ENCODE data around the gene DLL1.

Gene DLL1

GRCh38 chr6:170282512-170283158 is 8.2 kb downstream of the DLL1 start:
- no CpG with 5 or more reads among the region's 28 CpGs for WGBS (ENCODE audit: insufficient coverage, insufficient read length)
- H3K27me3 ChIP-seq (ENCODE audit: control insufficient read depth, insufficient read depth, low read length), result peaks cover 12% of the 10 kb centered on the region
- H3K4me1 ChIP-seq (ENCODE audit: control insufficient read depth, insufficient read depth, low read length), result peaks cover 6% of the 10 kb centered on the region

GRCh38 chr6:170281331-170282292 is 9.3 kb downstream of the DLL1 start:
- no peaks in the 10 kb centered on the region for H3K9me3 ChIP-seq (ENCODE audit: control insufficient read depth, insufficient read depth, low read length)

More at GRCh38 chr6:170282512-170283158, 8.2 kb downstream of the DLL1 start:
- H3K27ac ChIP-seq (ENCODE audit: low read length), result no peak overlapping the region
- H3K9me3 ChIP-seq (ENCODE audit: control insufficient read depth, insufficient read depth, low read length), result no peaks in the 10 kb centered on the region
- no peaks in the 10 kb centered on the region for H3K36me3 ChIP-seq (ENCODE audit: control insufficient read depth, insufficient read depth, low read length)
- DNase-seq (ENCODE audit: low read depth, low spot score), result no peak
- no peak overlapping the region for H3K4me3 ChIP-seq (ENCODE audit: low read length)

GRCh38 chr6:170280689-170281045 is 10.2 kb downstream of the DLL1 start:
- Histone ChIP-seq H3K27ac (ENCODE audit: low read length) (no peak overlapping the region), H3K36me3 (ENCODE audit: control insufficient read depth, insufficient read depth, low read length) (no peaks in the 10 kb centered on the region), H3K4me1 (ENCODE audit: control insufficient read depth, insufficient read depth, low read length) (peaks cover 1% of the 10 kb centered on the region; the same call in 1 of the 2 replicates), H3K27me3 (ENCODE audit: control insufficient read depth, insufficient read depth, low read length) (no peaks in the 10 kb centered on the region), H3K9me3 (ENCODE audit: control insufficient read depth, insufficient read depth, low read length) (no peaks in the 10 kb centered on the region), H3K4me3 (ENCODE audit: low read length) (no peak overlapping the region)
- no CpG with 5 or more reads among the region's 23 CpGs for WGBS (ENCODE audit: insufficient coverage, insufficient read length)
- no peak for DNase-seq (ENCODE audit: low read depth, low spot score)

More at GRCh38 chr6:170281331-170282292, 9.3 kb downstream of the DLL1 start:
- WGBS (ENCODE audit: insufficient coverage, insufficient read length), result no CpG with 5 or more reads among the region's 48 CpGs
- H3K4me1 ChIP-seq (ENCODE audit: control insufficient read depth, insufficient read depth, low read length), result peaks cover 4% of the 10 kb centered on the region
- peaks cover 2% of the 10 kb centered on the region; the same call in 1 of the 2 replicates for H3K27me3 ChIP-seq (ENCODE audit: control insufficient read depth, insufficient read depth, low read length)
- H3K4me3 ChIP-seq (ENCODE audit: low read length), result no peak overlapping the region
- no peak for DNase-seq (ENCODE audit: low read depth, low spot score)
- no peak overlapping the region for H3K27ac ChIP-seq (ENCODE audit: low read length)
- H3K36me3 ChIP-seq (ENCODE audit: control insufficient read depth, insufficient read depth, low read length), result no peaks in the 10 kb centered on the region

- no peak for DNase-seq (ENCODE audit: low read depth, low spot score)
- Histone ChIP-seq H3K27me3 (ENCODE audit: control insufficient read depth, insufficient read depth, low read length) (no peaks in the 10 kb centered on the region), H3K27ac (ENCODE audit: low read length) (no peak overlapping the region), H3K4me3 (ENCODE audit: low read length) (no peak overlapping the region), H3K4me1 (ENCODE audit: control insufficient read depth, insufficient read depth, low read length) (peaks cover 1% of the 10 kb centered on the region; the same call in 1 of the 2 replicates), H3K9me3 (ENCODE audit: control insufficient read depth, insufficient read depth, low read length) (no peaks in the 10 kb centered on the region), H3K36me3 (ENCODE audit: control insufficient read depth, insufficient read depth, low read length) (no peaks in the 10 kb centered on the region)
- WGBS (ENCODE audit: insufficient coverage, insufficient read length), result no CpG with 5 or more reads among the region's 36 CpGs
These were observed 10.7 kb downstream of the DLL1 start for GRCh38 chr6:170279977-170280688.

- H3K4me1 ChIP-seq (ENCODE audit: control insufficient read depth, insufficient read depth, low read length), result peaks cover 1% of the 10 kb centered on the region; the same call in 1 of the 2 replicates
- no CpG with 5 or more reads among the region's 8 CpGs for WGBS (ENCODE audit: insufficient coverage, insufficient read length)
- no peak overlapping the region for H3K4me3 ChIP-seq (ENCODE audit: low read length)
- H3K27ac ChIP-seq (ENCODE audit: low read length), result no peak overlapping the region
- no peaks in the 10 kb centered on the region for H3K27me3 ChIP-seq (ENCODE audit: control insufficient read depth, insufficient read depth, low read length)
- H3K9me3 ChIP-seq (ENCODE audit: control insufficient read depth, insufficient read depth, low read length), result no peaks in the 10 kb centered on the region
- DNase-seq (ENCODE audit: low read depth, low spot score), result no peak
- no peaks in the 10 kb centered on the region for H3K36me3 ChIP-seq (ENCODE audit: control insufficient read depth, insufficient read depth, low read length)
These were observed 11.5 kb downstream of the DLL1 start for GRCh38 chr6:170279426-170279825.

- no peaks in the 10 kb centered on the region for H3K36me3 ChIP-seq (ENCODE audit: control insufficient read depth, insufficient read depth, low read length)
- peaks cover 1% of the 10 kb centered on the region; the same call in 1 of the 2 replicates for H3K4me1 ChIP-seq (ENCODE audit: control insufficient read depth, insufficient read depth, low read length)
- H3K27me3 ChIP-seq (ENCODE audit: control insufficient read depth, insufficient read depth, low read length), result no peaks in the 10 kb centered on the region
- no peak overlapping the region for H3K4me3 ChIP-seq (ENCODE audit: low read length)
- H3K27ac ChIP-seq (ENCODE audit: low read length), result no peak overlapping the region
- no peak for DNase-seq (ENCODE audit: low read depth, low spot score)
- WGBS (ENCODE audit: insufficient coverage, insufficient read length), result no CpG with 5 or more reads among the region's 9 CpGs
- no peaks in the 10 kb centered on the region for H3K9me3 ChIP-seq (ENCODE audit: control insufficient read depth, insufficient read depth, low read length)
These were observed 12.2 kb downstream of the DLL1 start for GRCh38 chr6:170278743-170279094.

- no peak for DNase-seq (ENCODE audit: low read depth, low spot score)
- Histone ChIP-seq H3K27ac (ENCODE audit: low read length) (no peak overlapping the region), H3K4me3 (ENCODE audit: low read length) (no peak overlapping the region), H3K36me3 (ENCODE audit: control insufficient read depth, insufficient read depth, low read length) (no peaks in the 10 kb centered on the region), H3K27me3 (ENCODE audit: control insufficient read depth, insufficient read depth, low read length) (no peaks in the 10 kb centered on the region), H3K9me3 (ENCODE audit: control insufficient read depth, insufficient read depth, low read length) (no peaks in the 10 kb centered on the region), H3K4me1 (ENCODE audit: control insufficient read depth, insufficient read depth, low read length) (0 out of 2 replicates have a peak, but pooled peaks cover 1% of the 10 kb centered on the region)
- no CpG with 5 or more reads among the region's 8 CpGs for WGBS (ENCODE audit: insufficient coverage, insufficient read length)
These were observed 12.8 kb downstream of the DLL1 start for GRCh38 chr6:170277893-170278742.

- H3K4me3 ChIP-seq (ENCODE audit: low read length), result no peak overlapping the region
- no peaks in the 10 kb centered on the region for H3K36me3 ChIP-seq (ENCODE audit: control insufficient read depth, insufficient read depth, low read length)
- H3K27ac ChIP-seq (ENCODE audit: low read length), result no peak overlapping the region
- no peak for DNase-seq (ENCODE audit: low read depth, low spot score)
- H3K9me3 ChIP-seq (ENCODE audit: control insufficient read depth, insufficient read depth, low read length), result no peaks in the 10 kb centered on the region
- WGBS (ENCODE audit: insufficient coverage, insufficient read length), result no CpG with 5 or more reads among the region's 29 CpGs
- H3K4me1 ChIP-seq (ENCODE audit: control insufficient read depth, insufficient read depth, low read length), result 0 out of 2 replicates have a peak, but pooled peaks cover 1% of the 10 kb centered on the region
- no peaks in the 10 kb centered on the region for H3K27me3 ChIP-seq (ENCODE audit: control insufficient read depth, insufficient read depth, low read length)
These were observed 14.4 kb downstream of the DLL1 start for GRCh38 chr6:170276369-170277057.

GRCh38 chr6:170274713-170275560 is 15.9 kb downstream of the DLL1 start:
- H3K27me3 ChIP-seq (ENCODE audit: control insufficient read depth, insufficient read depth, low read length), result no peaks in the 10 kb centered on the region
- no peaks in the 10 kb centered on the region for H3K36me3 ChIP-seq (ENCODE audit: control insufficient read depth, insufficient read depth, low read length)
- WGBS (ENCODE audit: insufficient coverage, insufficient read length), result no CpG with 5 or more reads among the region's 36 CpGs

More at GRCh38 chr6:170274713-170275560, 15.9 kb downstream of the DLL1 start:
- H3K4me3 ChIP-seq (ENCODE audit: low read length), result no peak overlapping the region
- no peaks in the 10 kb centered on the region for H3K9me3 ChIP-seq (ENCODE audit: control insufficient read depth, insufficient read depth, low read length)
- no peak for DNase-seq (ENCODE audit: low read depth, low spot score)
- no peak overlapping the region for H3K27ac ChIP-seq (ENCODE audit: low read length)
- 0 out of 2 replicates have a peak, but pooled peaks cover 1% of the 10 kb centered on the region for H3K4me1 ChIP-seq (ENCODE audit: control insufficient read depth, insufficient read depth, low read length)

Measured in iPS DF 6.9 (cell line).